Activated CD4-positive, alpha-beta T cell treated with anti-CD3 and anti-CD28 coated beads for 1 hour (primary cell): ENCODE data around the gene SOD3.

Experiments
- DNase-seq: peaks from one replicate; pipeline ENCODE4 v3.0.0-alpha.2; 2020

The SOD3 gene

GRCh38 chr4:24775750-24776149 is 19.6 kb upstream of the SOD3 start:
- DNase-seq = no peak

GRCh38 chr4:24777536-24778463 is 17.6 kb upstream of the SOD3 start:
- DNase-seq = no peak

GRCh38 chr4:24778464-24779225 is 16.7 kb upstream of the SOD3 start:
- no peak for DNase-seq

- DNase-seq = no peak
Measured at GRCh38 chr4:24780936-24781495, 14.4 kb upstream of the SOD3 start.

- DNase-seq = no peak
Measured at GRCh38 chr4:24781999-24782745, 13.2 kb upstream of the SOD3 start.

- DNase-seq = no peak
Measured at GRCh38 chr4:24783506-24783905, 11.9 kb upstream of the SOD3 start.

GRCh38 chr4:24791043-24791442 is 4.3 kb upstream of the SOD3 start:
- DNase-seq = no peak

- DNase-seq = no peak
Measured at GRCh38 chr4:24792552-24792951, 2.8 kb upstream of the SOD3 start.

- no peak for DNase-seq
Measured at GRCh38 chr4:24793219-24794005, 2.0 kb upstream of the SOD3 start.

GRCh38 chr4:24794051-24794450 is 1.3 kb upstream of the SOD3 start:
- DNase-seq = no peak

GRCh38 chr4:24794480-24794879 is 893 bp upstream of the SOD3 start:
- no peak for DNase-seq

GRCh38 chr4:24795666-24796381 is 451 bp downstream of the SOD3 start:
- DNase-seq = no peak

- DNase-seq = no peak
Measured at GRCh38 chr4:24796620-24797019, 1.2 kb downstream of the SOD3 start.

- DNase-seq = no peak
Measured at GRCh38 chr4:24798036-24798610, 2.8 kb downstream of the SOD3 start.

- DNase-seq = no peak
Measured at GRCh38 chr4:24799196-24799543, 3.8 kb downstream of the SOD3 start.

GRCh38 chr4:24799544-24800324 is 4.4 kb downstream of the SOD3 start:
- no peak for DNase-seq

- no peak for DNase-seq
Measured at GRCh38 chr4:24800325-24800895, 5.0 kb downstream of the SOD3 start.

GRCh38 chr4:24801136-24801855 is 5.9 kb downstream of the SOD3 start:
- DNase-seq = no peak

- no peak for DNase-seq
Measured at GRCh38 chr4:24802648-24803047, 7.3 kb downstream of the SOD3 start.
